GM21619 (cell line): ENCODE results near the gene COPS6.

Experiments
- ATAC-seq: cut with Tn5 transposase; IDR thresholded peaks from one replicate; pipeline ENCODE4 v1.9.1; 2021; ENCODE audit not compliant: unreplicated experiment

Gene COPS6

DNA sequence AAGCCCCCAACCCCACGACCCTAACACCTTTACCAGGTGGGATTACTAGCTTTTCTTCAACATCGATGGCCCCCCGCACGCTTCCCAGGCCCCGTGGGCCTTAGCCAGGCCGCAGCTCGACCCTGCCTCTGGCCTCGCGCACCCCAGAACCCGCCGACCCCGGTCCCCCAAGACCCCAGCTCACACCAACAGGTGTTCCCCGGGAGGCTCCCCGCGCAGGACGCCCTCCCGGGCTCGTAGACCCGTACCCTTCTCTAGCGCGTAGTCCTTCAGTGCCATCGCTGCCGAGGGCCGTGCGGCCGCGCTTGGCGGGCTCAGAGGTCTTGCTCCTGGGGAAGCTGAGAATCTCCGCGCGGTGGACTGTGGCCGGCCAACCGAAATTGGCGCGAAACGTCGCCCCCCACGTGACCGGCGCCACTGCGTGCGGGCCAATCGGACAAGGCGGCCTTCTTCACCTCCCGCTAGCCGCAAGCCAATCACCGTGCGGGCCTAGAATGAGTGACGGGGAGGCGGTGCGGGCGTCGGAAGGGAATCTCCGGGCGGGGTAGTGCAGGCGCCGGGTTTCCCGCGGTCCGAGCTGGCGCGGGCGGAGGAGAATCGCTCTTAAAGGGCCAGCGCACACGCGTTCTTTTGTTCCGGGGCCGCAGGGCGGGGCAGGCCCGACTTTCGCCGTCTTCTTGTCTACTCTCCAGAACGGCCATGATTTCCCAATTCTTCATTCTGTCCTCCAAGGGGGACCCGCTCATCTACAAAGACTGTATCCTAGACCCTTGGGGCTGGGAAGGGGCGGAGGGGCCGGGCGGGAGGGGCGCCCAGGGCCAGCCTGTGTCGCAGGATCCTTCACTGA lies 12.5 kb downstream of the COPS6 start, which contains the start of the genes AP4M1 and MCM7:
Gene AP4M1, plus strand, starts transcription at position 628 of the 847 bp plus-strand sequence. Its CDS starts 72 bp downstream, at position 700.
Gene MCM7, minus strand, starts transcription at position 382 of the 847 bp plus-strand sequence. Its CDS starts 103 bp downstream, at position 279.
- peak; percentile 84 for ATAC-seq

DNA sequence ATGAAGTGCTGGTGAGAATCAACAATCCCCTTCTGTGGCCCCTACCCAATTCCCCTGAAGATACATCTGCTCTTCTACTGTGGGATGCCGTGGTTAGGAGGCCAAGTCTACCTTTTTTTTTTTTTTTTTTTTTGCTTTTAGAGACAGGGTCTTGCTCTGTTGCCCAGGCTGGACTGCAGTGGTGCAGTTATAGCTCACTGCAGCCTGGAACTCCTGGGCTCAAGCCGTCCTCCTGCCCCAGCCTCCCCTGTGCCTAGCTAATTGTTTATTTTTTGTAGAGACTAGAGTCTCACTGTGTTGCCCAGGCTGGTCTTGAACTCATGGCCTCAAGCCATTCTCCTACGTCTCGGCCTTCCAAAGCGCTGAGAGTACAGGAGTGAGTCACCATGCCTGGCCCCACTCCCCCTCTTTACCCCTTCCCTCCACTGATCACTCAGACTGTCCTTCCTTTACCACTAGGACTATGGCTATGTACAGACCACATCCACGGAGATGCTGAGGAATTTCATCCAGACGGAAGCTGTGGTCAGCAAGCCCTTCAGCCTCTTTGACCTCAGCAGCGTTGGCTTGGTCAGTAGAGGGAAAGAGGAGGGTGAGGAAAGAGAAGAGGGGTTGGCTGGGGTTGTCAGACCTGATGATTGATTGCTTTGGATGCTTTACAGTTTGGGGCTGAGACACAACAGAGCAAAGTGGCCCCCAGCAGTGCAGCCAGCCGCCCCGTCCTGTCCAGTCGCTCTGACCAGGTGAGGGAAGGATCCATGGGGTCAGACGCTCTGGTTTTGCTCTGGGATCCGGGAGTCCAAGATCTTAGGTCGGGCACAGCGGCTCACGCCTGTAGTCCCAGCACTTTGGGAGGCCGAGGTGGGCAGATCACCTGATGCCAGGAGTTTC lies 14.4 kb downstream of the COPS6 start:
- ATAC-seq = no peak

DNA sequence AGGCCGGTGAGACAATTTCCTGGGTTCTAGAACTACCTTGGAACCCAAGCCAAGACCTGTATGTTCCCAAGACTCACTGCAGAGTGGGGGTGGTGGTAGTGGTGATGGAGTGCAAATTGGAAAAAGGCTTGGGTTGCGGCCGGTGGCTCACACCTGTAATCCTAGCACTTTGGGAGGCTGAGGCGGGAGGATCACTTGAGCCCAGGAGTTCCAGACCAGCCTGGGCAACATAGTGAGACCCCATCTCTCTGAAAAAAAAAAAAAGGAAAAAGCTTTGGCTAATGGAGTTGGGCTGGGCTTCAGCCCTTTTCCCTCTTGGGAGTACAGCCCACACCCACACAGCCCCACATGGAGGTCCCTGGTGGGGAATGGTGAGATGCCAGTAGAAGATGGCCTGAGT lies 16.8 kb downstream of the COPS6 start:
- no peak for ATAC-seq

DNA sequence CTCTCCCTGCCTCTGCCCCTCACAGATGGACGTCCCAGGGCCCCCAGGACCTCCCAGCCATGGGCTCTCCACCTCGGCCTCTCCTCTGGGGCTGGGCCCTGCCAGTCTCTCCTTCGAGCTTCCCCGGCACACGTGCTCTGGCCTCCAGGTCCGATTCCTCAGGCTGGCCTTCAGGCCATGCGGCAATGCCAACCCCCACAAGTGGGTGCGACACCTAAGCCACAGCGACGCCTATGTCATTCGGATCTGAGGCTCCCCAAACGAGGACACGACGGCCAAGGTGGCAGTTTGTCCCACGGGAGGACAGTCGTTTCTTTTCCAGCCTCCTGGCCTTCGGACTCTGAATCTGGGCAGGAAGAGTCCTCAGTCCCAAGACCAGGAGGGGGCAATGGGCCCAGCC lies 17.9 kb downstream of the COPS6 start:
- no peak for ATAC-seq

DNA sequence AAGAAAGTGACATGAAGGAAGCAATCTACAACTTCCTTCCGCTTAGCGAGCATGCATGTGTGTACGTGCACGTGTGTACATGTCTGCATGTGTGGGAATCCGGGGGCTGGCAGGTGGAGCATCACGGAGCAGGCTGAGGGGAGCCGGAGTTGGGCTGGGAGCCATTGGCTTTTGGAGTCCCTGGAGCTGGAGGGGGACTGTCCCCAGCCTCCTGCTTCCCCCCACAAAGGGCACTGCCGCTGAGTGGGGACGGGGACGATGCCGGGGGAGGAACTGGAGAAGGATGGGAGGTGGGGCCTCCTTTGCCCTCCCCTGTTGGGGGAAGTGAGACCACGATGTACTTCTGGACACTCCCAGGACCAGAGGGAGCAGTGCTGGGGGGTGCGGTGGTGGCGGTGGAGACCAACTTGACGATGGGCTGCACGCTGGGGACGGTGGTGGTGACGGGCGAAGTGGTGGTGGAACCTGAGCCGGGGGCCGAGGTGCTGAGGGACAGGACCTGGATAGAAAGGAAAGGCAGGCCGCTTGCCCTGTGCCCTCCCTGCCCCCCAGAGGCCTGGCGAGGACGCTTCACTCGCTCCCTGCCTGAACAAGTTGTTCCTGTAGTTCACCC lies 18.5 kb downstream of the COPS6 start:
- no peak for ATAC-seq

DNA sequence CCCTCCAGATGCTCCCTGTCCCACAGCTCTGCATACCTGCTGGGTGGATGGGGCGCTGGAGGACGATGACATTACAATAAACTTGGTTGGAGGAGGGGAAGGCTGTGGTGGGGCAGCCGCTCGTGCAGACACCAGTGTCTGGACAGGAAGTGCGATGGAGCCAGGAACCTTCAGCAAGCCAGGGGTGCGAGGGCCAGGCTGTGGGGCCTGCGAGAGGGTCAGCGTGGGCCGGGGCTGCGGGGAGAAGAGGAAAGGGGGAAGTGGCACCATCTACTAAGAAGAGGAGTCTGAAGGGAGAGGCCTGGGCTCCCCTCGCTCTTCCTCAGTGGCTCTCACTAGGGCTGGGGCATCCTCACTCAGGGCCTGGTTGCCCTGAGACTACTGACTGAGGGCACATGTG lies 19.1 kb downstream of the COPS6 start:
- no peak for ATAC-seq

DNA sequence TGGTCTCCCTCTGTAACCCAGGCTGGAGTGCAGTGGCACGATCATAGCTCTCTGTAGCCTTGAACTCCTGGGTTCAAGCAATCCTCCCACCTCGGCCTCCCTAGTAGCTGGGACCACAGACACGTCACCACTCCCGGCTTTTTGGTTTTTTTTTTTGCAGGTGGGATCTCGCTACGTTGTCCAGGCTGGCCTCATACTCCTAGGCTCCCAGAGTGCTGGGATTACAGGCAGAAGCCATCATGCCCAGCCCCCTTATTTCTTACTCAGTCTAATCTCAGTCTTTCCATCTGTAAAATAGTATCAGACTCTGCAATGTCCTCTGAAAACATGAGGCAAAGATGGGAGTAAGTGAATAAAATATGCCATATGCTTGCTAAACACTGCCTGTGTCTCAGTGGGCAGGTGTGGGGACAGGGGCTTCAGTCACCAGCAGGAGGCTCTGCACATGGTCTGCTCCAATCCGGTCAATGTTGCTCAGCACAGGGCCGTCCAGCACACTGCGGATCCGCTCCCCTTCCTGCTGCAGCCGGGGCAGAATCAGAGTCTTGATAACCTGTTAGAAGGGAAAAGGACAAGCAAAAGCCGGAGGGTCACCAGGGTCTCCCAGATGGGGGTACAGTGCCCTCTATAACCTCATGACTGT lies 20.9 kb downstream of the COPS6 start:
- ATAC-seq = no peak

DNA sequence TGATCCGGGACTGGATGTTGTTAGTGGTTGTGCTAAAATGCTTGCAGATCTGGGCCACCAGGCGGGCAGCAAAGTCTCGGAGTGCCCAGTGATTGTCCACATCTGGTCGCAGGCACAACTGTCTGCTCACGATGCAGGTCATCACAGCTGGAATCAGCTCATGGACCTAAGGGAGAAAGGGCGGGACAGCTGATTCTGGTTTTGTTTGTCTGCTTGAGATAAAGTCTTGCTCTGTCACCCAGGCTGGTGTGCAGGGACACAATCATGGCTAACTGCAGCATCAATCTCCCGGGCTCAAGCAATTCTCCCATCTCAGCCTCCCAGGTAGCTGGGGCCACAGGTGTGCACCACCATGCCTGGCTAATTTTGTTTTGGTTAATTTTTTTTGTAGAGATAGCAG lies 22.4 kb downstream of the COPS6 start:
- no peak for ATAC-seq

DNA sequence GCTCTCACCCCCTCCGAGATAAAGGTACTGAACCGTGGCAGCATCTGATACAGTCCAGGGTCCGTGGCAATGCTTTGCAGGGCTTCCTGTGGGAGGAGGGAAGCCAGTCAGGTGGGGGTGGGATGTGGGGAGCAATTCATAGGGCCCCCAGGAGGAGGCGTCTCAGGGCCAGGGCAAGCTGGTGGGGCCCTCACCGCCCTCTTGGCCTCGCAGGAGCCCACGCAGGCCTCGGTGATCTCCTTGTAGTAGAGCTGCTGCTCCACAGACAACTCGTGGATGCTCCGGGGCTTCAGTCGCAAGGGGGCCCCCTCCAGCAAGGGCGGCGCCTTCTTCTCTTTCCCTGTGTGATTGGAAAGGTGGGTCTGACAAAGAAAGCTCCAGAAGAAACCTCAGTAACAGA lies 23.1 kb downstream of the COPS6 start:
- ATAC-seq = no peak

DNA sequence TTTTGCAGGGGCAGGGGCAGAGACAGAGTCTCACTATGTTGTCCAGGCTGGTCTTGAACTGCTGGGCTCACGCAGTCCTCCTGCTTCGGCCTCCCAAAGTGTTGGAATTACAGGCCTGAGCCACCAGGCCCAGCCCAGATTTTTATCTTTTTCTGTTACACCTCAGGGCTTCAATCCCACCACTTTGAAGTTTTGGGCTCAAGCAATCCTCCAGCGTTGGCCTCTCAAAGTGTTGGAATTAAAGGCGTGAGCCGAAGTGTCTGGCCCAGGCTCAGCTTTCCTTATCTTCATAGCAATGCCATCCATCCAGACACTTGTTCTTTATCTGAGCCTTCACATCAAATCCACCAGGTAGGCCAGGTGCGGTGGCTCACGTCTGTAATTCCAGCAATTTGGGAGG lies 26.3 kb downstream of the COPS6 start:
- ATAC-seq = no peak

DNA sequence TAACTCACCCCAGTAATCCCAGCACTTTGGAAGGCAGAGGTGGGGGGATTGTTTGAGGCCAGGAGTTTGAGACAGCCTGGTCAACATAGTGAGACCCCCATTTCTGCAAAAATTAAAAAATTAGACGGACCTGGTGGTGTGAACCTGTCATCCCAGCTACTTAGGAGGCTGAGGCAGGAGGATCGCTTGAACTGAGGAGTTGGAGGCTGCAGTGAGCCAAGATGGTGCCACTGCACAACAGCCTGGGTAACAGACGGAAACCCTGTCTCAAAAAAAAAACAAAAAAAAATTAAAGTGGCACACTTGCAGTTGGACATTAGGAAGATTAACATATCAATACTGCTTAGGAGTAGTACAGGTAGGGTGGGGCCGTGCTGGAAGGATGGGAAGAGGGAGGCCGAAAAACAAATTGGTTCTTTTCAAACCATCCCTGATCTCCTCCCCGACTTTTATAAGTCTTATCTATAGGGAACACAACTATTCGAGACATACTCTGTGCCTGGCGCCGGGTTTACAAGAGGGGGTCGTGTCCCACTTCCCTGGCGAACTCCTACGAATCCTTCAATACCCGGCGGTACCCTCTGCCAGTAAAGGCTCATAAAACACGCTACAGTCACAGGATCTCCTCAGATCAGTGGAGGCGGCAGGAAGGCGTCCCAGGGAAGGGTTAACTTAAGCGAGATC lies 29.8 kb downstream of the COPS6 start:
- ATAC-seq = no peak

DNA sequence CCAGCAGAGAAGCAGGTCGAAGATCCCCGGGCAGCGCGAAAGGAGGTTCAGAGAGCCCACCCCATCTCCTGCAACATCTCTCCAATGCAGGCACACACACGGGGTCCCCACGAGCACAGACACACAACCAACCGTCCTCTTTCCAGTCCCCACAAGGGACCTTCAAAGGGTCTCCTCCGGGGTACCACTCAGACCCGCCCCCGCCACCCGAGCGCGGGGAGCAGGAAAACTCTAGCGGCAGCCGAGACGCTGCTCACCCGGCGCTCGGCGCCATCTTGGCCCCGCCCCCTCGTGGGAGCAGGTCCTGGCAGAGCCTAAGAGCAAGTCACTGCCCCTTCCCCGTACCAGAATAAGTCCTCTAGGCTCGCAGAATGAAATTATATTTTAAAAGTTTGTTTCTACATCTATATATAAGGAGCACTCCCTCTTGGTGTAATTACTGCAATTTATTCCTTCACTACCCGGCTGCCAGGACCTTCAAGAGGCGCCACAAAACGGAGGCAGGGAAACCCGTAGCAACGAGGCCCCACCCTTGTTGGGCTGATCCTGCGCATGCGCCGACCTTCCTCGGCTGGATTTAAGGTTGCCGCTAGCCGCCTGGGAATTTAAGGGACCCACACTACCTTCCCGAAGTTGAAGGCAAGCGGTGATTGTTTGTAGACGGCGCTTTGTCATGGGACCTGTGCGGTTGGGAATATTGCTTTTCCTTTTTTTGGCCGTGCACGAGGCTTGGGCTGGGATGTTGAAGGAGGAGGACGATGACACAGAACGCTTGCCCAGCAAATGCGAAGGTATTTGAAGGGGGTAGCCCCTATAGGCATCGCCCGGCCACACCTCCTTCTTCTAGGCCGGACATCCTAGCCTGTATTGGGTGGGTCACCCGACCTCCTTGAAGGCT lies 30.6 kb downstream of the COPS6 start, which contains the start of the genes CNPY4 and TAF6:
Gene CNPY4, plus strand, starts transcription at position 563 of the 898 bp plus-strand sequence. Its CDS starts 111 bp downstream, at position 674.
Gene TAF6, minus strand, starts transcription at position 287 of the 898 bp plus-strand sequence. CDS start 5,149 bp downstream, outside the sequence.
- peak; percentile 71 for ATAC-seq

DNA sequence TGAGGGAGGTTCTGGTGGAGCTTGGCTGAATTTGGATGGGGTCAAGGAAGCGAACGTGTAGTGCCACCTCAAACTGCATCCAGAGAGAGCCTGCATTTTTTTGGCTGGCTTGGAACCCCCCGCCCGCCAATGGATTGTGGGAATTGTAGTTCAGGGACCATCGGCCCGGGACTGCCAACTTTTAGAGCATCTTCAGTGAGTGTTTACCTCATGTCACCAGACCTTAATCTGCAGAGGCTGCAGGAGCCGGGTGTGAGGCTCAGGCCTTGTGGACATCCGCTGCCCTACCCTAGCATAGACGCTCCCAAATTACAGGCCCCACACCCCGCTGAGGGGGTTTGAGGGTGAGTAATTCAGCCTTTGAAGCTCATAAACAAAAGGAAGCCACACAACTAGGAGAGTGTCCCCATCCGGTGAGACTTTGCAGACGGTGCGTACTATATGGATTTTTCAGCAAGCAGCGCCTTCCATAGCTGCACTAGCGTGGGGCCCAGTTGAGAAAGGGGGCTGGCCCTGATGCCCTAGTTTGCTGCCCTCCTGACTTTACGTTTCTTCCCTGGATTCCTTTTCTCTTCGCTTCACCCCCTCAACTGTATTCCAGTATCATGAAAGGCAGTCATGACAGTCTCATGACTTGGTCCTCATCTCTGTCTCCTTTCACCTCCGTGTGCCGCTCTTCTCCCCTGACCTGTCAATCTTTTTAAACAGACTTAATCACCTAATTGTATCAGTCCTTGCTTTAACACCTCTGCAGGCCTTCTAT lies 31.4 kb downstream of the COPS6 start:
- peak; percentile 32 for ATAC-seq

DNA sequence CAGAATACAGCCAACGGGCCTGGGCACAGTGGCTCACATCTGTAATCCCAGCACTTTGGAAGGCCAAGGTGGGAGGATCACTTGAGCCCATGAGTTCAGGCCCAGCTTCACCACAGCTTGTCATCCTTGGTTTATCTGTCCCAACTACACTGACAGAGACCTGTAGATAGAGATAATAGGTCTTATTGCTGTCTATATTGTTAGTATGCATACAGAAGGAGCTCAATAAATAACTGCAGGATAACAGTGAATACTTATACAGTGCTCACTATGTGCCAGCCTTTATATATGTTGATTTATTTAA lies 31.9 kb downstream of the COPS6 start:
- ATAC-seq = no peak

DNA sequence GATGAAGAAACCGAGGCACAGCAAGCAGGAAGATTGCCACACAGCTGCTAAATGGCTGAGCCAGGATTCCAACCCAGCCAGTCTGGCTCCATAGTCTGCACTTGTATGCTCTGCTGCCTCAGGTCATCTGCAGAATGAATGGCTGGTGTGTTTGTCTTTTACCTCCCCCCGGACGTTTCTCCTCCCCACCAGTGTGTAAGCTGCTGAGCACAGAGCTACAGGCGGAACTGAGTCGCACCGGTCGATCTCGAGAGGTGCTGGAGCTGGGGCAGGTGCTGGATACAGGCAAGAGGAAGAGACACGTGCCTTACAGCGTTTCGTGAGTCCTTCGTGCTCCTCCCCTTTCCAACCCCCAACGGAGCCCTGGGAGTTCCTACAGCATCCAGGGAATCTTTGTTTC lies 33.3 kb downstream of the COPS6 start:
- ATAC-seq = no peak

DNA sequence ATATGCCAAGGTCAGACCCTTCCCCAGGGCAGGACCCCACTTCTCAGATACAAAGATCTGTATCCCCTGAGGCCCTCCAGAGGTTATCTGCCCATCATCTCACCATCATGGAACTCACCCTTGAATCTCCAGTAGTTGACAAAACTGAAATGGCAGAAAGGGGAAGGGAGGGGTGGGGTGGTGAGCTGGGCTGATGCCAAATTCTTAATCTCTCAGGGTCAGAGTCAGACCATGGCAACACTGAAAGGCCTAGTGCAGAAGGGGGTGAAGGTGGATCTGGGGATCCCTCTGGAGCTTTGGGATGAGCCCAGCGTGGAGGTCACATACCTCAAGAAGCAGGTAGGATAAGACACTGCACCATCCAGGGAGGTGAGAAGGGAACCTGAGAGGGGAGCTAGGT lies 33.8 kb downstream of the COPS6 start:
- ATAC-seq = no peak

DNA sequence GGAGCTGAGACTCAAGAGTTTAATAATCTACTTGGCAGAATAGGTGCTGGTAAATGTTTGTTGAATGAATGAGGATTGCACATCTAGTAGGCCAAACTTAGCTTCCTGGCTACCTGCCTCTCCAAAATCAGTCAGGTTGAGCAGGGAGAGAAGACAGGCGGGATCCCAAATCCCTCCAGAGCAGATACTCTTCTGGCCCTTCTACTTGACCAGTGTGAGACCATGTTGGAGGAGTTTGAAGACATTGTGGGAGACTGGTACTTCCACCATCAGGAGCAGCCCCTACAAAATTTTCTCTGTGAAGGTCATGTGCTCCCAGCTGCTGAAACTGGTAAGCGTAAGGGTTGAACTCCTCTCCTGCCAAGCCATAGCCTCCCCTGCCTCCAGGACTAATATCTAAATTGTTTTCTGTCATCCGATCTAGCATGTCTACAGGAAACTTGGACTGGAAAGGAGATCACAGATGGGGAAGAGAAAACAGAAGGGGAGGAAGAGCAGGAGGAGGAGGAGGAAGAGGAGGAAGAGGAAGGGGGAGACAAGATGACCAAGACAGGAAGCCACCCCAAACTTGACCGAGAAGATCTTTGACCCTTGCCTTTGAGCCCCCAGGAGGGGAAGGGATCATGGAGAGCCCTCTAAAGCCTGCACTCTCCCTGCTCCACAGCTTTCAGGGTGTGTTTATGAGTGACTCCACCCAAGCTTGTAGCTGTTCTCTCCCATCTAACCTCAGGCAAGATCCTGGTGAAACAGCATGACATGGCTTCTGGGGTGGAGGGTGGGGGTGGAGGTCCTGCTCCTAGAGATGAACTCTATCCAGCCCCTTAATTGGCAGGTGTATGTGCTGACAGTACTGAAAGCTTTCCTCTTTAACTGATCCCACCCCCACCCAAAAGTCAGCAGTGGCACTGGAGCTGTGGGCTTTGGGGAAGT lies 35.8 kb downstream of the COPS6 start:
- ATAC-seq = no peak
